Caco-2 (cell line): ENCODE data around the gene CACNA2D4. TPM values are rescaled to one million over a fixed set of nuclear protein-coding genes. Genes with fewer than 3 reads are reported as not detected.

Experiments used
- BruUV-seq: library from RNA; stranded (reverse); fragments of 400-500 nt; replicated peaks from 2 replicates; lab custom pipeline; 2021; lab: Mats Ljungman, UMichigan
- CTCF ChIA-PET: fragments of 300-600 bp; sonication (Branson Sonifier 250); formaldehyde crosslinking; loops from one replicate; lab custom pipeline; 2022; ENCODE audit warnings: antibody characterized with exemption; lab: Charles Lee
- POLR2A ChIA-PET: fragments of 300-600 bp; sonication (Branson Sonifier 250); formaldehyde crosslinking; loops from one replicate; lab custom pipeline; 2022; ENCODE audit warnings: antibody characterized with exemption; lab: Charles Lee
- DNase-seq, 2 experiments: peaks; one replicate each; pipeline versions ENCODE4 v3.0.0 to v3.0.0-alpha.2; 2020 to 2022
- H3K27me3 ChIP-seq: replicated peaks from 2 replicates; pipeline ENCODE4 v1.6.0; 2011; ENCODE audit warnings: low read length; ENCODE audit not compliant: control insufficient read depth, insufficient read depth
- H3K36me3 ChIP-seq: 2 replicates; pipeline ENCODE4 v1.5.1; 2011; ENCODE audit warnings: low read length; ENCODE audit not compliant: control insufficient read depth, insufficient read depth
- H3K4me1 ChIP-seq: fragments of 250-450 bp; sonication (Bioruptor Pico); 2 replicates; pipeline ENCODE4 v1.5.1; 2020; ENCODE audit warnings: mild to moderate bottlenecking
- H3K4me3 ChIP-seq: 2 replicates; pipeline ENCODE4 v1.5.1; 2011; ENCODE audit warnings: low read depth, mild to moderate bottlenecking, control low read depth, low read length
- H3K9me3 ChIP-seq: fragments of 250-450 bp; sonication (Bioruptor Pico); 2 replicates; pipeline ENCODE4 v1.5.1; 2020; ENCODE audit warnings: mild to moderate bottlenecking, moderate library complexity
- H3K27ac Mint-ChIP-seq: one replicate; pipeline ENCODE4 v1.8.0; 2022; ENCODE audit warnings: mixed read lengths; ENCODE audit not compliant: unreplicated experiment
- H3K27me3 Mint-ChIP-seq: one replicate; pipeline ENCODE4 v1.8.0; 2022; ENCODE audit warnings: mixed read lengths; ENCODE audit not compliant: insufficient read depth, unreplicated experiment
- H3K36me3 Mint-ChIP-seq: one replicate; pipeline ENCODE4 v1.8.0; 2022; ENCODE audit warnings: mild to moderate bottlenecking, mixed read lengths; ENCODE audit not compliant: insufficient read depth, unreplicated experiment
- H3K4me1 Mint-ChIP-seq: one replicate; pipeline ENCODE4 v1.8.0; 2022; ENCODE audit warnings: low read depth, mixed read lengths; ENCODE audit not compliant: unreplicated experiment
- H3K4me3 Mint-ChIP-seq: one replicate; pipeline ENCODE4 v1.8.0; 2022; ENCODE audit warnings: mild to moderate bottlenecking, moderate library complexity, mixed read lengths; ENCODE audit not compliant: unreplicated experiment
- H3K9me3 Mint-ChIP-seq: one replicate; pipeline ENCODE4 v1.8.0; 2022; ENCODE audit warnings: mixed read lengths; ENCODE audit not compliant: unreplicated experiment
- CTCF ChIP-seq, 2 experiments: fragments of 200-600 bp in 1 of 2; IDR thresholded peaks; 1 replicate in 1 of 2; 2 replicates in 1 of 2; pipeline versions ENCODE4 v1.5.1 to v1.8.0; 2011 to 2022; ENCODE audit warnings: antibody characterized with exemption in 1 of 2, control low read depth in 1 of 2, inconsistent platforms in 1 of 2, low read depth in 1 of 2, low read length in 1 of 2, mild to moderate bottlenecking in 1 of 2, moderate library complexity in 1 of 2; ENCODE audit not compliant: insufficient read depth in 1 of 2, severe bottlenecking in 1 of 2, unreplicated experiment in 1 of 2
- intact Hi-C: fragments of 100-400 bp; cut with micrococcal nuclease; formaldehyde crosslinking; loops from one replicate; pipeline ENCODE4 v1.10.0; 2022; ENCODE audit not compliant: unreplicated experiment
- total RNA-seq: library from RNA; stranded (reverse); gene quantifications from 2 replicates; pipeline ENCODE4 v1.2.3, GENCODE V29; 2022

Gene CACNA2D4
- total RNA-seq, 1 experiment from 2014 or later, result 2.2 TPM

GRCh38 chr12:1749019-1749418 lies 169.4 kb downstream of the CACNA2D4 start:
- no peak overlapping the region for H3K4me3 ChIP-seq
- Mint-ChIP-seq H3K4me1 (peaks cover 34% of the 10 kb centered on the region), H3K27me3 (no peaks in the 10 kb centered on the region), H3K36me3 (peaks cover 57% of the 10 kb centered on the region), H3K27ac (peak overlapping the region; percentile 70), H3K4me3 (no peak overlapping the region), H3K9me3 (peaks cover 24% of the 10 kb centered on the region)
- H3K4me1 ChIP-seq, result peaks cover 38% of the 10 kb centered on the region
- DNase-seq, result no peak
- H3K36me3 ChIP-seq, result peaks cover 2% of the 10 kb centered on the region
- ChIA-PET CTCF (interaction anchor here (1.0 kb wide), 1 partner anchor 42 kb away, joined by 3 read pairs; no protein-coding TSS in a partner anchor), POLR2A (no interaction called here)
- intact Hi-C loops, result no loop called here
- no peak for TF ChIP-seq CTCF (IDR thresholded peaks at IDR 0.05; ENCODE audit: insufficient read depth in 1 of 2, low read depth in 1 of 2, low read length in 1 of 2, severe bottlenecking in 1 of 2, unreplicated experiment in 1 of 2)
- no TSS peak for BruUV-seq
- H3K9me3 ChIP-seq, result peaks cover 17% of the 10 kb centered on the region
- no peaks in the 10 kb centered on the region for H3K27me3 ChIP-seq

GRCh38 chr12:1747609-1748008 lies 170.8 kb downstream of the CACNA2D4 start:
- Mint-ChIP-seq H3K27me3 (no peaks in the 10 kb centered on the region), H3K4me1 (peaks cover 34% of the 10 kb centered on the region), H3K27ac (peak overlapping the region; percentile 9), H3K9me3 (peaks cover 24% of the 10 kb centered on the region), H3K4me3 (no peak overlapping the region), H3K36me3 (peaks cover 56% of the 10 kb centered on the region)
- intact Hi-C loops, result no loop called here
- H3K4me3 ChIP-seq, result no peak overlapping the region
- TF ChIP-seq CTCF (IDR thresholded peaks at IDR 0.05; ENCODE audit: insufficient read depth in 1 of 2, low read depth in 1 of 2, low read length in 1 of 2, severe bottlenecking in 1 of 2, unreplicated experiment in 1 of 2), result no peak
- no TSS peak for BruUV-seq
- ChIA-PET POLR2A (no interaction called here), CTCF (no interaction called here)
- peaks cover 17% of the 10 kb centered on the region for H3K9me3 ChIP-seq
- H3K36me3 ChIP-seq, result peaks cover 2% of the 10 kb centered on the region; the same call in 1 of the 2 replicates
- no peaks in the 10 kb centered on the region for H3K27me3 ChIP-seq
- DNase-seq, result no peak
- H3K4me1 ChIP-seq, result peaks cover 38% of the 10 kb centered on the region

DNA sequence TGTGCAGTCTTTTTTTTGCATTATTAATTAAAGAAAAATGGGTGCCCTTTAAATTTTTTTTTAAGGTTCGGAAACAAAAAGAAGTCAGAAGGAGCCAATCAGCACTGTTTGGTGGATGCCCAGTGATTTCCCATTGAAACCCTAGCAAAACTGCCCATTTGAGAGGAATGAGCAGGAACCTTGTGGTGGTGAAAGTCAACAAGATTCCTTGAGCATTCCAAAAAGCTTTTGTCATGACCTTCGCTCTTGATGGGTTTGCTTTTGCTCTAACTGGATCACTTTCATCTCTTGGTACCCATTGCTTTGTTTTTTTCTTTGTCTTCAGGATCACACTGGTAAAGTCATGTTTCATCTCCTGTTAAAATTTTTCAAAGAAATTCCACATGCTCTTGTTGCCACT lies 173.5 kb downstream of the CACNA2D4 start:
- intact Hi-C loops, result loop anchor here (1.0 kb wide), 3 partner anchors 21 to 36 kb away; no protein-coding TSS in a partner anchor
- POLR2A ChIA-PET, result interaction anchor here (0.5 to 0.6 kb wide), 2 partner anchors 49 to 92 kb away, joined by 3 to 4 read pairs; no protein-coding TSS in a partner anchor

More for the DNA sequence above, 173.5 kb downstream of the CACNA2D4 start:
- CTCF ChIA-PET, result no interaction called here
- no peak for TF ChIP-seq CTCF (IDR thresholded peaks at IDR 0.05; ENCODE audit: insufficient read depth in 1 of 2, low read depth in 1 of 2, low read length in 1 of 2, severe bottlenecking in 1 of 2, unreplicated experiment in 1 of 2)
- Mint-ChIP-seq H3K27ac (no peak overlapping the region), H3K9me3 (peaks cover 24% of the 10 kb centered on the region), H3K36me3 (peaks cover 50% of the 10 kb centered on the region), H3K4me1 (peaks cover 47% of the 10 kb centered on the region), H3K4me3 (peak overlapping the region; percentile 10), H3K27me3 (no peaks in the 10 kb centered on the region)
- Histone ChIP-seq H3K36me3 (peaks cover 2% of the 10 kb centered on the region; the same call in 1 of the 2 replicates), H3K4me1 (peaks cover 61% of the 10 kb centered on the region), H3K4me3 (no peak overlapping the region), H3K27me3 (no peaks in the 10 kb centered on the region), H3K9me3 (peaks cover 17% of the 10 kb centered on the region)
- DNase-seq, result peak; percentile 53 to 66
- BruUV-seq, result no TSS peak

Other genes starting within 250 kb of the CACNA2D4 start
- gene ADIPOR2, start 227.6 kb downstream of the CACNA2D4 start, total RNA-seq, result 119 and 125 TPM in 2 replicates
- gene LRTM2, start 98.1 kb downstream of the CACNA2D4 start, total RNA-seq, result 0.51 TPM in 1 of 2 replicates, not detected in the other
- 8.2 and 8.9 TPM in 2 replicates for gene DCP1B, start 85.8 kb upstream of the CACNA2D4 start, total RNA-seq
- gene CACNA1C, start 134.3 kb upstream of the CACNA2D4 start, total RNA-seq, result 0.05 TPM in 1 of 2 replicates, not detected in the other